ENCODE results near the gene TMEM245. TPM values are rescaled to one million over a fixed set of nuclear protein-coding genes. Genes with fewer than 3 reads are reported as not detected.
A peak's percentile ranks its signal among the peaks of the same experiment; 100 is the strongest.

Gene TMEM245
- total RNA-seq (10 to 100 TPM; 32.4 to 77.8 (median 44.3) TPM), polyA plus RNA-seq (10 to 100 TPM in 2 of 3 donors, 1 to 10 TPM in 1; 6.0 to 58.0 (median 16.8) TPM)
- long read RNA-seq, donor 1, full-length matches to known transcripts = 7 of 59 reads
- long read RNA-seq, donor 1, partial matches to known transcripts = 7 of 59 reads
- long read RNA-seq, donor 1, other reads (novel, unspliced or antisense) = 45 of 59 reads
- long read RNA-seq, donor 2, full-length matches to known transcripts = 12 of 92 reads
- long read RNA-seq, donor 2, partial matches to known transcripts = 13 of 92 reads
- long read RNA-seq, donor 2, other reads (novel, unspliced or antisense) = 67 of 92 reads

DNA sequence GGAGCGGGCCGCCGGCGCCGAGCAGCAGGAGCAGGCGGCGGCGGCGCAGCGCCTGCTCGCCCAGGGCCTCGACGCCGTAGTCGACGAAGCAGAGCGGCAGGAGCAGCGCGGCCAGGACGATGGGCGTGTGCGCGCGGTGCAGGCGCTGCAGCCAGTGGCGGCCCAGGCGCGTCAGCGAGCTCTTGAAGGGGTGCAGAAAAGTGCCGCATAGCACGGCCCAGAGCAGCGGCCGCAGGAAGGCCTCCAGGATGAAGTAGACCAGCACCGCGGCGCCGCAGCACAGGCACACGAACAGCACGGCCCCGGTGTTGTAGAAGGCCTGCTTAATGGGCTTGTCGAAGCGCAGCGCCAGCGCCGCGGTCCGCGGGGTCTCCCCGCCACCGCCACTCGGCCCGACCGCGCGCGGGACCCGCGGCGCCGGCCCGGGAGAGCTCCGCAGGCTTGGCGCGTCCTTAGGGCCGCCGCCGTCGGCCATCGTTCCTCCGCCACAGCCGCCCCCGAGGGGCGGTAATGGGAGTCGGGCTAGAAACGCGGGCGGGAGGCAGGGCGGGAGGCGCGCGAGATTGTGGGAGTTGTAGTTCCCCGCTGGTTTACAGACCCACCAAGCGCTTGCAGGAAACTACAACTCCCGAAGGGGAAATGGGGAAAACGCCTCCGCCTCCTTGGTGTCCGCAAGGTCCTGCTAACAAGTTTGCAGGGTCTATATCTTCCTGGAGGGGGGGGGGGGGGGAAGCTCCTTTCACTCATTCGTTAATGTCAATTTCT, at the start of gene TMEM245:
Gene TMEM245, minus strand, starts transcription at position 509 of the 765 bp plus-strand sequence. Its CDS starts 34 bp downstream, at position 475.
- intact Hi-C loops (cut with DNase I) = no loop called here
- peak within 1 kb of the TSS; percentile 86 for H3K27ac ChIP-seq
- WGBS, 3 donors = 0 to 1% (median 0%) methylated on average over 68 to 88 of the region's 88 CpGs

DNA sequence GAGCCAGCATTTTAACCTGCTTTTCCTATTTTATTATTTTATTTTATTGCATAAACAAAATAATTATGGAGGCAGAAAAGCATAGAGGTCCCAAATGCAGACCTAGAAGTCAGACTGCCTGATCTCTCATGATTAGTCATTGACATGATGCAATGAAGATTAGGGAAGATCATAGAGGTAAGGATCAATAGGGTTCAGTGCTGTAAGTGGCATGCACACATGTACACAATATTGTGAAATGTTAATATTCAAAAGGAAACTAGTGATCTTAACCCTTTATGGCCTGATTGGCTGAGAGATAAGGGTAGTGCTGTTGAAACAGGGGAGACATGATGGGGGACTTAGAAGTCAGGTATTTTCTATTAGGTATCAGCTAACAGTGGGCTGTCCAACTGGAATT, 48.4 kb upstream of the TMEM245 start:
- Histone ChIP-seq H3K4me3 (no peak overlapping the region), H3K27me3 (ENCODE audit: insufficient read depth in 3 of 3, low read length in 2 of 3) (peaks cover 9 to 34% (median 10%) of the 10 kb centered on the region in 3 donors), H3K27ac (no peak overlapping the region), H3K36me3 (ENCODE audit: insufficient read depth in 1 of 2, low read depth in 1 of 2) (no peaks in the 10 kb centered on the region), H3K9me3 (no peaks in the 10 kb centered on the region), H3K4me1 (no peaks in the 10 kb centered on the region)
- intact Hi-C loops (cut with DNase I) = no loop called here
- ATAC-seq (no peak), DNase-seq (no peak)
- TF ChIP-seq CTCF (IDR thresholded peaks at IDR 0.05) = no peak

More for the DNA sequence above, at the start of gene TMEM245:
- Histone ChIP-seq H3K4me3 (peak within 1 kb of the TSS; percentile 89), H3K9me3 (no peaks in the 10 kb centered on the region), H3K27me3 (ENCODE audit: insufficient read depth in 3 of 3, low read length in 2 of 3) (no peaks in the 10 kb centered on the region), H3K4me1 (peaks cover 35% of the 10 kb centered on the region), H3K36me3 (ENCODE audit: insufficient read depth in 1 of 2, low read depth in 1 of 2) (no peaks in the 10 kb centered on the region)
- DNase-seq (peak; percentile 96 to 98), ATAC-seq (peak; percentile 93 to 98 (median 95))
- no peak for TF ChIP-seq CTCF (IDR thresholded peaks at IDR 0.05)

GRCh38 chr9:109167716-109168115, 48.0 kb upstream of the TMEM245 start:
- DNase-seq (no peak), ATAC-seq (no peak)
- Histone ChIP-seq H3K27me3 (ENCODE audit: insufficient read depth in 3 of 3, low read length in 2 of 3) (peaks cover 9 to 34% (median 10%) of the 10 kb centered on the region in 3 donors), H3K36me3 (ENCODE audit: insufficient read depth in 1 of 2, low read depth in 1 of 2) (no peaks in the 10 kb centered on the region), H3K4me3 (no peak overlapping the region), H3K9me3 (no peaks in the 10 kb centered on the region), H3K27ac (no peak overlapping the region), H3K4me1 (no peaks in the 10 kb centered on the region)
- intact Hi-C loops (cut with DNase I) = no loop called here
- WGBS, 3 donors = 90 to 93% (median 92%) methylated on average over 5 of the region's 5 CpGs
- no peak for TF ChIP-seq CTCF (IDR thresholded peaks at IDR 0.05)

GRCh38 chr9:109166771-109167601, 47.2 kb upstream of the TMEM245 start, which contains the start of gene FRRS1L:
TSS of gene FRRS1L (minus strand) at chr9:109167249. CDS start at chr9:109167138, 111 bp downstream.
- H3K27me3 ChIP-seq (ENCODE audit: insufficient read depth in 3 of 3, low read length in 2 of 3) = peaks cover 9 to 34% (median 10%) of the 10 kb centered on the region in 3 donors
- 5 to 9% (median 7%) methylated on average over 30 to 85 of the region's 86 CpGs for WGBS, 3 donors
- intact Hi-C loops (cut with DNase I) = no loop called here
- DNase-seq (no peak), ATAC-seq (no peak)
- no peaks in the 10 kb centered on the region for H3K36me3 ChIP-seq (ENCODE audit: insufficient read depth in 1 of 2, low read depth in 1 of 2)
- no peak within 1 kb of the TSS for H3K27ac ChIP-seq
- TF ChIP-seq CTCF (IDR thresholded peaks at IDR 0.05) = no peak
- no peaks in the 10 kb centered on the region for H3K4me1 ChIP-seq
- H3K4me3 ChIP-seq = no peak within 1 kb of the TSS
- no peaks in the 10 kb centered on the region for H3K9me3 ChIP-seq

All from psoas muscle (tissue), 8 donors.